Measurements from ENCODE around the gene HABP4. TPM values are rescaled to one million over a fixed set of nuclear protein-coding genes. Genes with fewer than 3 reads are reported as not detected.

HABP4 gene
- total and polyA plus RNA-seq, 2 of the 4 experiments (the other 2 are of a cell fraction): 5.2 to 10.6 TPM

DNA sequence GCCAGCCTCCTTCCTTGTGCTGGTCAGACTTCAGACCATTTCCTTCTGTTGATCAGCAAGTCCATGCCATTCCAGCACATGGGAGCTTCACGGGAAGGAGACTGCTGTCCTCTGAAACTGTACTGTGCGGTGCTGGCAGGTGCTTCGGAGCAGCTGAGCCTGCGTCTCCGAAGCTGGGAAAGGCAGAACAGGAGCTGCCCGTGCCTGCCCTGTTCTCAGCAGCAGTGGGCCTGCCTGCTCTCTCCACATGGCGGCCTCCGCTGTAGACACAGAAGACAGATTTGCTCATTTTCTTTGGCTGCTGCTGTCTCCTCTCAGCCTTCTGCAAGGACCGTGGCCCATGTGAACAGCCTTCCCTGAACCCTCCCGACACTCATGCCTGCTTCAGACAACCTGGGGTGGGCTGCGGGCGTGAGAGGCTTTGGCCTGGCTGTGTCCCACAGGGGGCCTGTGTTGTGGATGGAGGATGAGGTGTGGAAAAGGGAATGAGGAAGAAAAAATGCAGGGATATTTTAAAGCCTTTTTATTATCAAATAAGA is 43.1 kb downstream of the HABP4 start:
- dilution Hi-C loops (cut with HindIII; ENCODE audit: low sequenced_read_pairs, unreplicated experiment): no loop called here
- POLR2A ChIA-PET (ENCODE audit: unreplicated experiment): no interaction called here
- WGBS, 2 experiments (ENCODE audit: extremely low coverage in 2 of 2, insufficient read length in 1 of 2): 95% methylated on average over 8 of the region's 12 CpGs; no CpG with 5 or more reads in 1 of the 2 experiments

More for the DNA sequence above, 43.1 kb downstream of the HABP4 start:
- Histone ChIP-seq H3K23ac (ENCODE audit: low read depth, low read length) (no peak overlapping the region), H3K9me3 (ENCODE audit: control insufficient read depth, insufficient read depth, low read length) (no peaks in the 10 kb centered on the region), H2BK5ac (ENCODE audit: low read depth, low read length, poor library complexity, severe bottlenecking) (no peak overlapping the region), H3K27ac (ENCODE audit: insufficient read depth, low read length) (no peak overlapping the region), H2AK9ac (replicated peaks; ENCODE audit: low read depth, low read length, poor library complexity) (peak overlapping the region; percentile 37), H3K36me3 (ENCODE audit: control insufficient read depth, insufficient read depth, low read length) (peaks cover 19% of the 10 kb centered on the region), H2BK20ac (ENCODE audit: low read depth, low read length) (no peak overlapping the region), H4K91ac (ENCODE audit: insufficient read depth, low read depth, low read length) (no peak overlapping the region), H2BK15ac (ENCODE audit: low read depth, low read length) (no peak overlapping the region), H4K20me1 (ENCODE audit: insufficient read depth, low read length) (peaks cover 14% of the 10 kb centered on the region), H3K4me2 (ENCODE audit: low read depth, low read length) (no peak overlapping the region), H4K5ac (ENCODE audit: low read depth, low read length) (no peak overlapping the region), H3K9me1 (ENCODE audit: insufficient read depth, low read length) (peaks cover 17% of the 10 kb centered on the region), H3K27me3 (ENCODE audit: control insufficient read depth, insufficient read depth, low read length) (no peaks in the 10 kb centered on the region), H3K4me1 (ENCODE audit: control insufficient read depth, insufficient read depth, low read length) (peaks cover 18% of the 10 kb centered on the region), H3K4ac (ENCODE audit: low read depth, low read length) (no peak overlapping the region; the same call in 1 of the 2 replicates), H3K79me1 (ENCODE audit: low read depth in 1 of 2, low read length in 2 of 2) (peaks cover 0 to 18% of the 10 kb centered on the region in 2 experiments; a peak in 1 of 4 replicates), H3K56ac (ENCODE audit: extremely low read depth, insufficient read depth, low read length) (no peak overlapping the region), H2BK120ac (ENCODE audit: low read depth, low read length) (no peak overlapping the region), H3K14ac (replicated peaks; ENCODE audit: low read depth, low read length) (no peak overlapping the region), H2AFZ (replicated peaks; ENCODE audit: low read length, poor library complexity) (no peak overlapping the region), H3K9ac (ENCODE audit: low read depth, low read length) (no peak overlapping the region), H3K18ac (ENCODE audit: low read depth, low read length) (no peak overlapping the region), H4K8ac (ENCODE audit: low read depth in 2 of 2, low read length in 2 of 2) (no peak overlapping the region), H2AK5ac (ENCODE audit: low read depth, low read length) (no peak overlapping the region; the same call in 1 of the 2 replicates), H3K4me3 (ENCODE audit: insufficient read depth, low read depth, low read length) (no peak overlapping the region)
- in situ Hi-C loops (cut with MboI; ENCODE audit: low sequenced_read_pairs): no loop called here
- no TSS peak for BruUV-seq (replicated peaks)
- DNase-seq (no peak), ATAC-seq (ENCODE audit: low read depth) (no peak)
- TF ChIP-seq NFE2L2 (IDR thresholded peaks at IDR 0.05; ENCODE audit: low read depth, low read length): no peak
- no peak for TF ChIP-seq MXI1 (IDR thresholded peaks at IDR 0.05; ENCODE audit: borderline replicate concordance, low read depth, low read length)
- no peak for TF ChIP-seq CHD1 (IDR thresholded peaks at IDR 0.05; ENCODE audit: low read depth, low read length)
- TF ChIP-seq, protein P1, sequence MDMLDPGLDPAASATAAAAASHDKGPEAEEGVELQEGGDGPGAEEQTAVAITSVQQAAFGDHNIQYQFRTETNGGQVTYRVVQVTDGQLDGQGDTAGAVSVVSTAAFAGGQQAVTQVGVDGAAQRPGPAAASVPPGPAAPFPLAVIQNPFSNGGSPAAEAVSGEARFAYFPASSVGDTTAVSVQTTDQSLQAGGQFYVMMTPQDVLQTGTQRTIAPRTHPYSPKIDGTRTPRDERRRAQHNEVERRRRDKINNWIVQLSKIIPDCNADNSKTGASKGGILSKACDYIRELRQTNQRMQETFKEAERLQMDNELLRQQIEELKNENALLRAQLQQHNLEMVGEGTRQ (IDR thresholded peaks at IDR 0.05; ENCODE audit: low read depth, low read length): no peak
- TF ChIP-seq MAZ (IDR thresholded peaks at IDR 0.05; ENCODE audit: borderline replicate concordance, low read depth, low read length): no peak
- no peak for TF ChIP-seq RAD21 (IDR thresholded peaks at IDR 0.05; ENCODE audit: low read length)
- no peak for TF ChIP-seq FOS (IDR thresholded peaks at IDR 0.05; ENCODE audit: low read depth, low read length)
- intact Hi-C loops (cut with micrococcal nuclease): no loop called here
- CTCF ChIA-PET: interaction anchor here (1.1 kb wide), 1 partner anchor 15 kb away, joined by 7 read pairs; no protein-coding TSS in a partner anchor
